CD4-positive, alpha-beta T cell treated with Interleukin-17A for 1 hour (primary cell): Measurements from ENCODE around the gene BDH1.
"Not testable (repeated sequence)": the region's sequence is repeated elsewhere in the genome, so short reads cannot be mapped to it uniquely, and the experiment has no call there.

Source experiments
- DNase-seq: peaks from one replicate; pipeline ENCODE4 v3.0.0-alpha.2; 2020

Gene BDH1, protein sequence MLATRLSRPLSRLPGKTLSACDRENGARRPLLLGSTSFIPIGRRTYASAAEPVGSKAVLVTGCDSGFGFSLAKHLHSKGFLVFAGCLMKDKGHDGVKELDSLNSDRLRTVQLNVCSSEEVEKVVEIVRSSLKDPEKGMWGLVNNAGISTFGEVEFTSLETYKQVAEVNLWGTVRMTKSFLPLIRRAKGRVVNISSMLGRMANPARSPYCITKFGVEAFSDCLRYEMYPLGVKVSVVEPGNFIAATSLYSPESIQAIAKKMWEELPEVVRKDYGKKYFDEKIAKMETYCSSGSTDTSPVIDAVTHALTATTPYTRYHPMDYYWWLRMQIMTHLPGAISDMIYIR

DNA sequence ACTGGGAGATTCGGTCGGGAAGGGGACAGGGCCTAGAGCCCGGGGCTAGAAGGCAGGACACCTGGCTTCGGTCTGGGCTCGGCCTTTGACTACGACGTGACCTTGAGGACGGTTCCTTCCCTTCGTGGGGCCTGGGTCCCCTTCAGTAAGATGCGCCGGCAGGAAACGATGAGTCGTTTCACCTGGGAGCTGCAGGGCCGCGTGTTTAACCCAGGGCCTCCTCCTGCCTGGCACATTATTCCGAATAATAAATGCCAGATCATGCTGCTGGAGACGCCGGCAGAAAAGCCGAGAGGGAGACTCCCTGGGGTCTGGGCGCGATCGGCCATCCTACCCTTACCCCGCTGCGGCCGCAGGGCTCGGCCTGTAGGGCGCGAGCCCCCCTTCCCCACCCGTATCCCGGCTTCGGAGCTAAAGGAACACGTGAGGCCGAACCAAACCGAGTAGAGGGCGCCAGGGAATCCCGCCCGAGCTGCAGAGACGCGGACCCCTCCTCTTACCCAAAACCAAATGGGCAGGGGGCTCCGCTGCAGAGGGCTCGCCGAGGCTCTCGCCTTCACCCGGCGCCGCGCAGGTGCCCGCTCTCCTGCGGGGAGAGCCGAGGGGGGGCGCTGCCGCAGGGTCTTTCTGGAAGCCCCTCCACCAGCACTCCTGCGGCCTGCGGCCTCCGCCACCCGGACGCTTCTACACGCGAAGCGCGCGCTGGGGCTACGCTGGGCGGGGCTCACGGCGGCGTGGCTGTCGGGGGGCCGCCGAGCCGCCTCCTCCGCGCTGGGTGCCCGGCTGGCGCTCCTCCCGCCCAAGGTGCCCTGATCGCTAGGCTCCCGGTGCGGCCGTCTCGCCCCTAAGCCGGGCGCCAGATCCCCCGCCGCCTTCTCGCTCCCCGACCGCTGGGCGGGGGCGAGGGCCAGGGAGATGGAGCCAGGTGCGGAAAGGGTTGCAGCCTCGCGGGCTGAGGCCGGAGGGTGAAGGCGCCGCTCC, at the start of gene BDH1:
Gene BDH1, minus strand, starts transcription at position 688 of the 981 bp plus-strand sequence. CDS start 9,525 bp downstream, outside the sequence.
- peak; percentile 49 for DNase-seq

DNA sequence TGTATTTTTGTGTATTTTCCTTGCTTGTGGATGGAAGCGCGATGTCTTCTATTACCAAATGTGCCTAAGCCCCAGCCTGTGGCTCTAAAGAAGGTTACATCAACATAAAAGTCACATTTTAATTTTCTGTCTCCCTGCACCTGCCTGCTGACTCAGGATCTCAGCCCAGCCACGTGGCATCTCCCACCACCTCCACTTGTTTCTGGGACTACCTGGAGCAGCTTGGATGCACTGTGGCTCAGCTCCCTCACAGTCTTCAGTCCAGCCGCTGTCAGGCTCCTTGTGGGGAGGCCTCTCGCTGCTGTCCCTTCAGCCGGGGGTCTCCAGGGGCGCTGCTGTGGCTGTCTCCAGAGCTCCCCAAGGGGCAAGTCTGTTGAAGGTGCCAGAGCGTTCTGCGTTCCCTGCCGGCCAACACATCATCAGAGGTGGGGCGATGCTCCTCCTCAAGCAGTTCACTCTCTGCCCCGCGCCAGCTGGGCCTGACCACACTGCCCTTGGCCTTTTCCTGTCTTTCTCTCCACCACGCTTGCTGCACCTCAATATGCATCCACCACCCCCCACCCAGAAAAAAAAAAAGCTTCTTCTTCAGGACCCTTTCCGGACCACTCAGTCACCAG, 47.7 kb upstream of the BDH1 start:
- DNase-seq, result no peak

DNA sequence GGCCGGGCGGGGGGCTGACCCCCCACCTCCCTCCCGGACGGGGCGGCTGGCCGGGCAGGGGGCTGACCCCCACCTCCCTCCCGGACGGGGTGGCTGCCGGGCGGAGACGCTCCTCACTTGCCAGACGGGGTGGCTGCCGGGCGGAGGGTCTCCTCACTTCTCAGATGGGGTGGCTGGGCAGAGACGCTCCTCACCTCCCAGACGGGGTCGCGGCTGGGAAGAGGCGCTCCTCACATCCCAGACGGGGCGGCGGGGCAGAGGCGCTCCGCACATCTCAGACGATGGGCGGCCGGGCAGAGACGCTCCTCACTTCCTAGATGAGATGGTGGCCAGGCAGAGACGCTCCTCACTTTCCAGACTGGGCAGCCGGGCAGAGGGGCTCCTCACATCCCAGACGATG, 46.6 kb upstream of the BDH1 start:
- not testable (repeated sequence) for DNase-seq

DNA sequence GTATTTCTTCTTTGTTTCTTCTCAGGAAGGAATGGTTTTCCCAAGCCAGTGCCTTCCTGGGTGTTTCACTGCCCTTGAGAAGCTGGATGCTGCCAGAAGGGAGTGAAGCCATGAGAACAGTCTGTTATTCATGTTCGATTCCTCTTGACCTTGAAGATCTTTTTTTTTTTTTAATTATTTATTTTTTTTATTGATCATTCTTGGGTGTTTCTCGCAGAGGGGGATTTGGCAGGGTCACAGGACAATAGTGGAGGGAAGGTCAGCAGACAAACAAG, 45.7 kb upstream of the BDH1 start:
- not testable (repeated sequence) for DNase-seq

- no peak for DNase-seq
These were observed 45.2 kb upstream of the BDH1 start for GRCh38 chr3:197600796-197601565.

DNA sequence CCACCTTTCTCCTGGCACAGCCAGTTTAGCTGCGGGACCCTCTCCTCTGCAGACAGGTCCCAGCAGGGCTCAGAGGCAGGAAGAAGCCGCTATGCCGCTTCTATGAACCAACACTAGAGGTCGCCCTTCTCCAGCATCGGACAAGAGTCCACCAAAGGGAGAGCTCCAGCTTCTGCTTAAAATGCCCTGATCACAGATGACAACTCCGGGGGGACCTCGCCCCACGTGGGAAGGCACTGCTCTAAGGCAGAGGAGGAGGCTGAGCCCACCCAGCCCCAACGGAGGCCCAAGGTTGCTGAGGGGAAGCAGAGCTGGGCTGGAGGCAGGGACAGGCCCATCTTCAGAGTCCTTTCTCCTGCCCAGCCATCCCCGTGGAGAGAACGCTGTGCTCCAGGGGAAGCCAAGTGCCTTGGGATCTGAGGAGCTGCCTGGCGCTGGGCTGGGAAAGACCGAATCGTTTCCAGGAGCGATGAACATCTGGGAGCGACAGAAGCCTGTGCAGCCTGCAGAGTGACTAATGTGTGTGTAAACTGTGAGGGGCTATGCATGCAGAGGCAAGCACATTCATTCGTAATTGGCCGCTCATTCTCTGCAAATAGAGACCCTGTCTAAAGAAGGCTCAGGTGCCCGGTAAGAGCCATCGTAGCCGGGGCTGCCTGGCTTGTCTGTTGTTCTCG, 43.5 kb upstream of the BDH1 start:
- peak; percentile 86 for DNase-seq

DNA sequence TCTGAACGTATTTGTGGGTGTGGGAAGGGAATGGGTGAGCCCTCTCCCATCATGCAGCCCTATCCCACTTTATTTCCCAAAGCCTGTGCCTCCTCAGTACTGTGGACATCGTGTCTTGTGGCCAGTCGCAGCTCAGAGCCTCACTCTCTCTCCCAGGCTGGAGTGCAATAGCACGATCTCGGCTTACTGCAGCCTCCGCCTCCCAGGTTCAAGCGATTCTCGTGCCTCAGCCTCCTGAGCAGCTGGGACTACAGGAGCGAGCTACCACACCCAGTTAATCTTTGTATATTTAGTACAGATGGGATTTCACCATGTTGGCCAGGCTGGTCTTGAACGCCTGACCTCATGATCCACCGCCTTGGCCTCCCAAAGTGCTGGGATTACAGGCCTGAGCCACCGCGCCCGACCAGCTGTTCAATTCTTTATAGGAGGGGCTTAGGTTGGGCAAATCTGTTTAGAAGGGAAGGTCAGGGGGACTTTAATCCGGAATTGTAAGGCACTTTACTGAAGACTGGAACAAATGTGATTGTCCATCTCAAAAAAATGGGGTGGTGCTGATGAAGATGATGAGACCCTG, 42.7 kb upstream of the BDH1 start:
- no peak for DNase-seq

GRCh38 chr3:197597335-197597734, 41.6 kb upstream of the BDH1 start:
- no peak for DNase-seq

DNA sequence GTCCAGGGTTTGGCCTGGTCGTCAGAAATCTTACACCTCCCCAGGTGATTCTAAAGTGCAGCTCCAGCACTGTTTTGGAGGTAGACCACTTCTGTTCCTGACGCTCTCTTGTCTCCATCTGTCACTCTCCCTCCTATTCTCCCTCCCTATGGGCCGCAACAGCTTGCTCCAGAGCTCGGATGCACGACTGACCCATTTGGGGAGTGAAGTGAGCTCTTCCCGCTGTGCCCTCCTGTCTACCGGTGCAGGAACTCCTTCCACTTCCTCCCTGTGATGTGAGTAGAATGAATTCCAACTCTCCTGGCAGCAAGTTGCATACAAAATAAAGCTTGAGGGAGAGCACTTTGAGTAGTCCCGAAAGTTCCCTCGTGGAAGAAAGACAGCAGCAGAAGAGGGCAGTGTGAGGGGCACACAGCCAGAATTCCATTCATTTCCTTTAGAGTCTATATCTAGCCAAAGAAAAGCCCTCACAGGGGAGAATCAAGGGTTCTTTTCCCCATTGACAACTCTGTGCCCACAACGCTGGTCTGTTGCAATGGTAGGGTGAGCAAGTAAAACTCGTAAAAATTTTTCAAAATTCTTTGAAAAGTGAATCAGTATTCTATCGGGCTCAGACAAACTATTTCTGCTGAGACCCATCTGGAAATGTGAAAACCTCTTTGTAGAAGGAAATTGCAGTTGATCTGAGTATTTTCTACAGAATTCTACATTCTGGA, 39.9 kb upstream of the BDH1 start:
- DNase-seq, result no peak

DNA sequence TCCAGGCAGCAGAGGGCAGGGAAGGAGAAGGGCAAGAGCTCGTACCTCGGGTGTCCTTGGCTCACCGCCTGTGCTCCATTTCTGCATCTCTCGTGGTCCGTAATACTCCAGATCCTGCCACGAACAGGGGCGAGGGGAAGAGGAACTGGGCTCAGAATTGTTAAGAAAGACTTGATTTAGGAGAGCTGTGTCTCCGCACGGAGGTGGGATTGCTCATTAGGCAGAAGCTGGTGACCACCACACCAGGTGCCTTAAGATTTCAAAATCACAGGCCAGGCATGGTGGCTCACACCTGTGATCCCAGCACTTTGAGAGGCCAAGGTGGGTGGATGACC, 37.2 kb upstream of the BDH1 start:
- DNase-seq, result no peak

DNA sequence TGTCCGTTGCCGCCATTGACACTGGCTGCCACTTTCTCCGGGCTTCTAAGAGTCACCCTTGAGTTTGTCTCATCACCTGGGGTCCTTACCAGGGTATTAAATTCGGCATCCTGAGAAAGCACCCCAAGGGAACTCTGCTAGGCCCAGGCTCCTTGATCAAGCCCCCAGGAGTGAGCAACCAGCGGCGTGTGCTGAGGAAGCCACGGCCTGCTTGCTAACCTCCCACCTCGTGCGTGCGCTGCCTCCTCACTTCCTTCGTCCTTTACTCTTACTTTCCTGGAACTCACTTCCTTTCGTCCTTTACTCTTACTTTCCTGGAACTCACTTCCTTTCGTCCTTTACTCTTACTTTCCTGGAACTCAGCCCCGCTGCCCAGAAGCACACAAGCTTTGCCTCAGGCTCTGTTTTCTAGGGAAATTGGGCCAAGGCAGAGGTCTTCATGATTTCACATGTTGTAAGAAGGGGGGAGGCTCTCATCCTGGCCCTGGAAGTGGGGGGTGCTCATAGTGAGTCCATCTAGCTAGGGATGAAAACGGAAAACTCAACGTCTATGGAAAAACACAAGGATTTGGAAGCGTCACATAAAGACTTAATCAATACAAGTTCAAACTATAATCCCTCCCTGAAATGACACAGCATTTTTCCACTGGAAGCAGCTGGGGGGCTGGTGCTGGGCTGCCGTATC, 36.7 kb upstream of the BDH1 start:
- DNase-seq, result no peak

DNA sequence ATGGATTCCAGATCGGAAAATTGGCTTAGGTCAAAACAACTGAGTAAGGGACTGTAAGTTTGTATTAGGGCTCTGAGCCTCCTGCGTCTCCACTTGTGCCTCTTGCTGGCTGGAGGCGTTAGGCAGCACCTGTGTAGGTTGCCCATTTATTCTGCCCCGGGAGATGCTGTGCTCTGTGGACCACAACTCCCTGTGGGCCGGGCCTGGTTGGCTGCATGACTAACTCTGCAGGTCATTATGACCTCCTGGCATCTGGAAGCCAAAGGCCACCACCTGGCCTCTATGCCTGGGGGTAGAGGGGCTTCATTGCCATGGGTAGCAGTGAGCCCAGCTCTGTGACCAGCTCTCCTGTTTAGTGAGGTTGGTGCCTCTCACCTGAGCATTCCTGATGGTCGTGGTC, 36.0 kb upstream of the BDH1 start:
- no peak for DNase-seq

GRCh38 chr3:197590313-197590962, 34.7 kb upstream of the BDH1 start:
- no peak for DNase-seq

GRCh38 chr3:197589545-197589944, 33.8 kb upstream of the BDH1 start:
- no peak for DNase-seq

- DNase-seq, result not testable (repeated sequence)
These were observed 31.0 kb upstream of the BDH1 start for GRCh38 chr3:197586768-197587167.

GRCh38 chr3:197586181-197586580, 30.4 kb upstream of the BDH1 start:
- DNase-seq, result no peak

GRCh38 chr3:197584733-197585132, 29.0 kb upstream of the BDH1 start:
- DNase-seq, result no peak

- DNase-seq, result no peak
These were observed 27.6 kb upstream of the BDH1 start for GRCh38 chr3:197583371-197583770.

DNA sequence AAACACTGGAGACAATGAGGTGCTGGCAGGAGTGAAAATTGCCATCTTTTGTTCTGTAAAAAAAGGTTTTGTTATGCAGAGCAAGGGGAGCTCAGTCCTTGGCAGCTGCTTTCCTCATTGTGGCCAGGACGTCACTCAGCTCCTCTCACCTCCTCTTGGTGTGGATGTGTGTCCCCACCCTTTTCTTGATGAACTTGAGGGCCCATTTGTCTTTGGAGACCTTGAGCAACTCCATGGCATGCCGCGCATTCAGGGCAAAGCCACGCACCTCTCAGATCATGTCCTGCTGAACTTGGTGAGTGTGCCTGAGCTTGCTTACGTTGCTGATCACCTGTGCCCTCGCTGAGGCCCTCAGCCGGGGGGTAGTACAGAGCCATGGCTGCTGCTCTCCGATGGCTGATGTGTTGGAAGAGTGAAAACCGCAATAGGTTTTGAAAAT, 24.5 kb upstream of the BDH1 start:
- DNase-seq, result no peak

- no peak for DNase-seq
These were observed 22.6 kb upstream of the BDH1 start for GRCh38 chr3:197578376-197578775.
